Upper lobe of right lung (tissue), 1 donor: ENCODE data around the gene POP5. TPM values are rescaled to one million over a fixed set of nuclear protein-coding genes. Genes with fewer than 3 reads are reported as not detected.
A peak's percentile ranks its signal among the peaks of the same experiment; 100 is the strongest.

Experiments
- ATAC-seq: fragments of 200-7000 bp; cut with Tn5 transposase; one replicate; pipeline ENCODE4 v1.9.1; 2020; ENCODE audit warnings: mild to moderate bottlenecking, moderate library complexity
- DNase-seq: peaks from one replicate; pipeline ENCODE4 v3.0.0-alpha.2; 2020
- H3K27ac ChIP-seq: fragments of 200-600 bp; one replicate; pipeline ENCODE4 v1.8.0; 2022
- H3K27me3 ChIP-seq: fragments of 200-600 bp; one replicate; pipeline ENCODE4 v1.8.0; 2022; ENCODE audit warnings: mild to moderate bottlenecking
- H3K36me3 ChIP-seq: fragments of 200-600 bp; one replicate; pipeline ENCODE4 v1.8.0; 2022
- H3K4me1 ChIP-seq: fragments of 200-600 bp; one replicate; pipeline ENCODE4 v1.8.0; 2022
- H3K4me3 ChIP-seq: fragments of 200-600 bp; one replicate; pipeline ENCODE4 v1.8.0; 2022; ENCODE audit warnings: mild to moderate bottlenecking
- H3K9me3 ChIP-seq: fragments of 200-600 bp; one replicate; pipeline ENCODE4 v1.8.0; 2022
- CTCF ChIP-seq: fragments of 200-600 bp; IDR thresholded peaks from one replicate; pipeline ENCODE4 v1.8.0; 2022; ENCODE audit warnings: antibody characterized with exemption
- intact Hi-C: fragments of 100-400 bp; cut with DNase I; formaldehyde crosslinking; loops from one replicate; pipeline ENCODE4 v1.11.0; 2022
- total RNA-seq: library from RNA; stranded (reverse); fragmentation: NEBNext Ultra II Directional; extraction: Animal tissue kit (Norgen Biotek cat#: 25700); gene quantifications from one replicate; pipeline ENCODE4 v1.2.1, GENCODE V29; 2021
- donor health status: DM: no; HTN: yes; CAD: no; lungs with severe emphysema.

POP5 gene
- total RNA-seq, 1 donor from 2014 or later: 41.1 TPM

- DNase-seq: no peak
- Histone ChIP-seq H3K9me3 (no peaks in the 10 kb centered on the region), H3K36me3 (peaks cover 57% of the 10 kb centered on the region), H3K4me1 (peaks cover 46% of the 10 kb centered on the region), H3K4me3 (no peak overlapping the region), H3K27me3 (no peaks in the 10 kb centered on the region), H3K27ac (no peak overlapping the region)
- intact Hi-C loops: no loop called here
- no peak for ATAC-seq
- no peak for TF ChIP-seq CTCF
These were observed 35.2 kb downstream of the POP5 start for GRCh38 chr12:120546050-120546386.

- ATAC-seq: no peak
- intact Hi-C loops: no loop called here
- Histone ChIP-seq H3K4me3 (no peak overlapping the region), H3K36me3 (peaks cover 54% of the 10 kb centered on the region), H3K4me1 (peaks cover 46% of the 10 kb centered on the region), H3K9me3 (no peaks in the 10 kb centered on the region), H3K27me3 (no peaks in the 10 kb centered on the region), H3K27ac (no peak overlapping the region)
- no peak for TF ChIP-seq CTCF
- no peak for DNase-seq
These were observed 36.5 kb downstream of the POP5 start for GRCh38 chr12:120544691-120545090.

GRCh38 chr12:120542166-120542565, 39.0 kb downstream of the POP5 start:
- intact Hi-C loops: no loop called here
- H3K36me3 ChIP-seq: peaks cover 29% of the 10 kb centered on the region
- no peak for TF ChIP-seq CTCF
- no peak overlapping the region for H3K4me3 ChIP-seq
- peaks cover 64% of the 10 kb centered on the region for H3K4me1 ChIP-seq
- no peaks in the 10 kb centered on the region for H3K27me3 ChIP-seq
- DNase-seq (no peak), ATAC-seq (no peak)
- H3K9me3 ChIP-seq: no peaks in the 10 kb centered on the region
- H3K27ac ChIP-seq: peak overlapping the region; percentile 18

GRCh38 chr12:120540445-120540844, 40.8 kb downstream of the POP5 start:
- intact Hi-C loops: no loop called here
- H3K9me3 ChIP-seq: no peaks in the 10 kb centered on the region
- peaks cover 72% of the 10 kb centered on the region for H3K4me1 ChIP-seq
- no peak overlapping the region for H3K4me3 ChIP-seq
- peak overlapping the region; percentile 67 for H3K27ac ChIP-seq
- peaks cover 11% of the 10 kb centered on the region for H3K36me3 ChIP-seq
- TF ChIP-seq CTCF: no peak
- ATAC-seq (peak; percentile 45), DNase-seq (no peak)
- no peaks in the 10 kb centered on the region for H3K27me3 ChIP-seq

GRCh38 chr12:120539303-120539702, 41.9 kb downstream of the POP5 start:
- H3K9me3 ChIP-seq: no peaks in the 10 kb centered on the region
- TF ChIP-seq CTCF: no peak
- no peaks in the 10 kb centered on the region for H3K27me3 ChIP-seq
- DNase-seq (no peak), ATAC-seq (no peak)
- peaks cover 71% of the 10 kb centered on the region for H3K4me1 ChIP-seq
- H3K36me3 ChIP-seq: peaks cover 10% of the 10 kb centered on the region
- H3K27ac ChIP-seq: peak overlapping the region; percentile 67
- intact Hi-C loops: no loop called here
- no peak overlapping the region for H3K4me3 ChIP-seq
